GM12878 (cell line): Measurements from ENCODE around the gene MAST4. TPM values are rescaled to one million over a fixed set of nuclear protein-coding genes. Genes with fewer than 3 reads are reported as not detected.

Experiments
- ATAC-seq: fragments of 200-7000 bp; cut with Tn5 transposase; 3 replicates; pipeline ENCODE4 v1.9.1; 2020; ENCODE audit warnings: mild to moderate bottlenecking, moderate library complexity
- BruUV-seq: library from RNA; stranded (reverse); fragments of 400-500 nt; replicated peaks from 2 replicates; lab custom pipeline; 2021; lab: Mats Ljungman, UMichigan
- CTCF ChIA-PET: fragments of 300-600 bp; sonication (Branson Sonifier 250); formaldehyde crosslinking; extraction: SDS; loops from one replicate; lab custom pipeline; 2021; ENCODE audit warnings: inconsistent platforms; lab: Yijun Ruan, JAX
- POLR2A ChIA-PET: fragments of 350-600 bp; formaldehyde crosslinking; extraction: SDS; loops from one replicate; lab custom pipeline; 2021; ENCODE audit warnings: inconsistent platforms; lab: Charles Lee
- RAD21 ChIA-PET: fragments of 300-600 bp; sonication (Branson Sonifier 250); formaldehyde crosslinking; loops from one replicate; lab custom pipeline; 2023; ENCODE audit warnings: antibody characterized with exemption; ENCODE audit not compliant: unreplicated experiment; lab: Charles Lee
- SMC1A ChIA-PET: fragments of 300-600 bp; sonication (Branson Sonifier 250); formaldehyde crosslinking; loops from one replicate; lab custom pipeline; 2023; ENCODE audit not compliant: unreplicated experiment, uncharacterized antibody; lab: Charles Lee
- DNase-seq: peaks from one replicate; pipeline ENCODE4 v3.0.0-alpha.2; 2011; ENCODE audit warnings: low read depth, low spot score
- FAIRE-seq: peaks from 3 replicates; lab custom pipeline; 2011; peaks lifted over from hg19 to GRCh38; lab: Jason Lieb, UNC
- H2AFZ ChIP-seq: 2 replicates; pipeline ENCODE4 v1.6.0; 2011; ENCODE audit warnings: low read depth, low read length, control low read depth; ENCODE audit not compliant: control insufficient read depth
- H3K27ac ChIP-seq: 2 replicates; pipeline ENCODE4 v1.5.1; 2011; ENCODE audit warnings: control low read depth; ENCODE audit not compliant: control insufficient read depth, insufficient read depth
- H3K27me3 ChIP-seq, 2 experiments: replicated peaks in 1 of 2; 2 replicates each; pipeline versions ENCODE4 v1.6.0 to v1.6.1; 2011; ENCODE audit warnings: low read length in 1 of 2; ENCODE audit not compliant: control insufficient read depth in 2 of 2, insufficient read depth in 2 of 2
- H3K36me3 ChIP-seq, 2 experiments: 2 replicates each; pipeline ENCODE4 v1.5.1; 2011; ENCODE audit warnings: low read length in 1 of 2; ENCODE audit not compliant: control insufficient read depth in 2 of 2, insufficient read depth in 2 of 2
- H3K4me1 ChIP-seq: 2 replicates; pipeline ENCODE4 v1.6.1; 2011; ENCODE audit warnings: mild to moderate bottlenecking, low read length, moderate library complexity, mixed read lengths; ENCODE audit not compliant: control insufficient read depth, insufficient read depth
- H3K4me2 ChIP-seq: 2 replicates; pipeline ENCODE4 v1.6.0; 2011; ENCODE audit warnings: control low read depth; ENCODE audit not compliant: control insufficient read depth, insufficient read depth
- H3K4me3 ChIP-seq: fragments of 200-600 bp; sonication (generic); 2 replicates; pipeline ENCODE4 v1.5.1; 2016
- H3K79me2 ChIP-seq: 2 replicates; pipeline ENCODE4 v1.6.0; 2011; ENCODE audit warnings: low read length; ENCODE audit not compliant: control insufficient read depth, insufficient read depth
- H3K9ac ChIP-seq: 2 replicates; pipeline ENCODE4 v1.8.0; 2011; ENCODE audit warnings: low read length, control low read depth, mixed read lengths; ENCODE audit not compliant: control insufficient read depth, insufficient read depth
- H3K9me3 ChIP-seq: replicated peaks from 3 replicates; pipeline ENCODE4 v1.5.1; 2011; ENCODE audit warnings: mild to moderate bottlenecking, low read length; ENCODE audit not compliant: control insufficient read depth, insufficient read depth
- H4K20me1 ChIP-seq: 2 replicates; pipeline ENCODE4 v1.6.0; 2011; ENCODE audit not compliant: control insufficient read depth, insufficient read depth
- ATF3 ChIP-seq: IDR thresholded peaks from 2 replicates; pipeline ENCODE4 v1.6.1; 2011; ENCODE audit warnings: low read depth, mild to moderate bottlenecking, low read length, moderate library complexity, borderline replicate concordance; ENCODE audit errors: extremely low read depth
- ATF7 ChIP-seq: fragments of 450-650 bp; IDR thresholded peaks from 2 replicates; pipeline ENCODE4 v1.6.1; 2016; ENCODE audit warnings: low read depth, mild to moderate bottlenecking
- CHD2 ChIP-seq: IDR thresholded peaks from 2 replicates; pipeline ENCODE4 v1.6.1; 2011; ENCODE audit warnings: low read depth, low read length, improper control_type of control experiment, borderline replicate concordance
- EED ChIP-seq: sonication (generic); IDR thresholded peaks from 2 replicates; pipeline ENCODE4 v1.6.1; 2016; ENCODE audit warnings: antibody characterized with exemption, low read depth
- HDAC2 ChIP-seq: fragments of 200-600 bp; sonication (generic); IDR thresholded peaks from 2 replicates; pipeline ENCODE4 v1.6.1; 2017
- IRF4 ChIP-seq: IDR thresholded peaks from 2 replicates; pipeline ENCODE4 v1.6.1; 2011; ENCODE audit warnings: low read depth, low read length
- NFYA ChIP-seq: IDR thresholded peaks from 2 replicates; pipeline ENCODE4 v1.6.1; 2011; ENCODE audit warnings: low read depth, mild to moderate bottlenecking, low read length, improper control_type of control experiment, borderline replicate concordance
- NRF1 ChIP-seq: conservative IDR thresholded peaks from 2 replicates; pipeline ENCODE4 v1.6.1; 2011; ENCODE audit warnings: mild to moderate bottlenecking, low read depth, low read length, improper control_type of control experiment
- PAX5 ChIP-seq: IDR thresholded peaks from 2 replicates; pipeline ENCODE4 v1.6.1; 2011; ENCODE audit warnings: low read depth, low read length, borderline replicate concordance
- POLR2AphosphoS5 ChIP-seq: IDR thresholded peaks from 2 replicates; pipeline ENCODE4 v1.6.1; 2011; ENCODE audit warnings: mild to moderate bottlenecking, low read length, inconsistent platforms
- SMARCA5 ChIP-seq: fragments of 450-650 bp; IDR thresholded peaks from 2 replicates; pipeline ENCODE4 v1.6.1; 2017; ENCODE audit warnings: mild to moderate bottlenecking
- SP1 ChIP-seq: IDR thresholded peaks from one replicate; pipeline ENCODE4 v1.6.1; 2011; ENCODE audit warnings: low read depth, low read length
- SREBF1 ChIP-seq: IDR thresholded peaks from 2 replicates; pipeline ENCODE4 v1.6.1; 2012; ENCODE audit warnings: mild to moderate bottlenecking, low read length
- TCF7 ChIP-seq: IDR thresholded peaks from 2 replicates; pipeline ENCODE4 v1.6.1; 2014; ENCODE audit warnings: antibody characterized with exemption, borderline replicate concordance
- YBX1 ChIP-seq: fragments of 450-650 bp; IDR thresholded peaks from 2 replicates; pipeline ENCODE4 v1.6.1; 2016; ENCODE audit warnings: antibody characterized with exemption
- ZZZ3 ChIP-seq: IDR thresholded peaks from 2 replicates; pipeline ENCODE4 v1.6.1; 2011; ENCODE audit warnings: low read depth; ENCODE audit not compliant: control insufficient read depth, insufficient read length
- WGBS: methylation state at CpG from one replicate; pipeline ENCODE4 v1.1.6; 2016; ENCODE audit warnings: low lambda C conversion rate; ENCODE audit not compliant: insufficient replicate concordance, insufficient coverage; ENCODE audit errors: missing lambda C conversion rate; 5-methylcytosine and 5-hydroxymethylcytosine counted together
- in situ Hi-C: fragments of 300-500 bp; cut with MboI; formaldehyde crosslinking; loops from 9 replicates; pipeline ENCODE4 v1.14.3; 2018; ENCODE audit warnings: mixed read lengths
- intact Hi-C: fragments of 100-400 bp; cut with micrococcal nuclease; formaldehyde crosslinking; loops from one replicate; pipeline ENCODE4 v1.14.2; 2022; ENCODE audit not compliant: unreplicated experiment
- polyA plus RNA-seq, 11 experiments: library from polyadenylated mRNA; depleted of rRNA in 4 of 11; unstranded in 6 of 11; stranded (reverse) in 5 of 11; fragments of >200 nt; fragmentation: Nextera tagmentation in 4 of 11; fragmentation: Illumina TruSeq in 1 of 11; extraction: Ambion mirVana in 4 of 11; extraction: Trizol in 1 of 11; gene quantifications; 1 replicate in 1 of 11; 2 replicates in 10 of 11; pipeline versions ENCODE4 v1.2.1 to v1.2.3, GENCODE V29; 2011 to 2016; ENCODE audit warnings: inconsistent platforms in 2 of 11, missing spikeins in 2 of 11, low read depth in 1 of 11
- total RNA-seq, 4 experiments: library from RNA; depleted of rRNA in 3 of 4; stranded (reverse); fragments of >200 nt in 3 of 4; fragmentation: Illumina TruSeq in 1 of 4; extraction: Trizol in 1 of 4; gene quantifications; 2 replicates each; pipeline versions ENCODE4 v1.2.1 to v1.2.3, GENCODE V29; 2013 to 2021

MAST4 gene
- total and polyA plus RNA-seq, 10 of the 15 experiments (the other 5 are each of a cell fraction or from before 2014, with no cell fraction given), result 0.02 to 1.6 (median 0.29) TPM; not detected in 1

GRCh38 chr5:67045816-67046740 is 449.9 kb downstream of the MAST4 start:
- Histone ChIP-seq H4K20me1 (no peaks in the 10 kb centered on the region; the same call in 1 of the 2 replicates), H3K9ac (no peak overlapping the region), H3K4me1 (no peaks in the 10 kb centered on the region), H2AFZ (no peak overlapping the region), H3K27ac (no peak overlapping the region), H3K4me2 (no peak overlapping the region), H3K4me3 (no peak overlapping the region), H3K36me3 (no peaks in the 10 kb centered on the region), H3K27me3 (no peaks in the 10 kb centered on the region), H3K9me3 (no peaks in the 10 kb centered on the region), H3K79me2 (no peaks in the 10 kb centered on the region)
- CTCF ChIA-PET, result no interaction called here
- POLR2A ChIA-PET, result no interaction called here
- FAIRE-seq (no peak), DNase-seq (no peak), ATAC-seq (no peak)
- no TSS peak for BruUV-seq
- RAD21 ChIA-PET, result no interaction called here
- TF ChIP-seq ATF7, result no peak
- TF ChIP-seq NRF1, result no peak
- no peak for TF ChIP-seq IRF4
- no peak for TF ChIP-seq SP1
- no peak for TF ChIP-seq CHD2
- no peak for TF ChIP-seq HDAC2
- TF ChIP-seq TCF7, result no peak
- no peak for TF ChIP-seq YBX1
- in situ Hi-C loops, result no loop called here
- SMC1A ChIA-PET, result interaction anchor here (0.6 kb wide), 1 partner anchor 857 kb away, joined by 3 read pairs; no protein-coding TSS in a partner anchor
- intact Hi-C loops, result no loop called here
- WGBS, result 46% methylated on average over 6 of the region's 6 CpGs

GRCh38 chr5:67047160-67047559 is 451.0 kb downstream of the MAST4 start:
- POLR2A ChIA-PET, result no interaction called here
- no peaks in the 10 kb centered on the region for H3K79me2 ChIP-seq
- no peak for ATAC-seq
- H3K4me1 ChIP-seq, result no peaks in the 10 kb centered on the region
- no peaks in the 10 kb centered on the region for H3K27me3 ChIP-seq
- no TSS peak for BruUV-seq
- intact Hi-C loops, result no loop called here
- no peak for DNase-seq
- RAD21 ChIA-PET, result no interaction called here
- no peaks in the 10 kb centered on the region for H3K36me3 ChIP-seq
- WGBS, result 25% methylated on average over 1 of the region's 1 CpG
- H3K9ac ChIP-seq, result no peak overlapping the region
- H4K20me1 ChIP-seq, result no peaks in the 10 kb centered on the region; the same call in 1 of the 2 replicates
- no peak overlapping the region for H3K4me3 ChIP-seq
- in situ Hi-C loops, result no loop called here
- TF ChIP-seq SREBF1 (no peak), IRF4 (no peak), ZZZ3 (no peak), ATF3 (no peak), SMARCA5 (no peak), EED (no peak), PAX5 (no peak), NFYA (no peak), POLR2AphosphoS5 (no peak), HDAC2 (no peak)
- TF ChIP-seq, all 136 proteins: peak for 0
- ChIA-PET SMC1A (no interaction called here), CTCF (interaction anchor here (0.9 kb wide), 1 partner anchor 386 kb away, joined by 3 read pairs; no protein-coding TSS in a partner anchor)
- FAIRE-seq, result no peak
- Histone ChIP-seq H3K27ac (no peak overlapping the region), H2AFZ (no peak overlapping the region), H3K9me3 (no peaks in the 10 kb centered on the region), H3K4me2 (no peak overlapping the region)
